Measurements from ENCODE around the gene DKC1.

The DKC1 gene

DNA sequence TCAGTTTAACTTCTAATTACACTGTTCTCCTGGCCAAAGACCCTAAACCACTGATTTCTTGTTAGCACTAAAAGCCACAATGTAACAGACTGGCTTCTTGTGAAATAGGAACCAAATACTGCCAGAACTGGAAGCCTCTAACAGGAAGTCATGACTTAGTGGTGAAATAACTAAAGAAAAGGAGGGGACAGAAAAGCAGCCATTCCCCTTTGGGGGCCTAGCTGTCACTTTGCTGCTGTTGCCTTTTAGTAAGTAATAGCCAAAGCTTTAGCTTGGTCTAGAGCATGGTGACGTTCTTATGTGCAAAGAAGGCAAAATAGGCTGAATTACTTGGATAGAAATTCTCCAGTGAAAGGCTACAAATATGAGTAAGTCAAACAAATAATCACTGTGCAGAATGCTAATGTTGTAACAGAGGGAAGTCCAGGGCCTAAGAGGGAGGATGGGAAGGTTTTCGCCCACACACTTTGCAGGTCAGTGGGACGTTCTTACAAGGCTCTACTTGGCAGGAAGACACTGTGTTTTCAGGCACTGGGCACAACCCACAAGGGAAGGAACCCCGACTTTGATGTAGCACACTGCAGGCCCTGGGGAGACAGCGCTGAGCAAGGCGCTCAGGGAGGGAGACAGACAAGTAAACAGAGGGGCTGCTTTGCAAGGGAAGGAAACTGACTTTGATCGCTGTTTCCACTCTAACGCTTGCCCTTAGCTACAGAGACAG is 28.4 kb upstream of the DKC1 start:
- DNase-seq (ENCODE audit: low read depth): no peak
- TF ChIP-seq, protein P1, sequence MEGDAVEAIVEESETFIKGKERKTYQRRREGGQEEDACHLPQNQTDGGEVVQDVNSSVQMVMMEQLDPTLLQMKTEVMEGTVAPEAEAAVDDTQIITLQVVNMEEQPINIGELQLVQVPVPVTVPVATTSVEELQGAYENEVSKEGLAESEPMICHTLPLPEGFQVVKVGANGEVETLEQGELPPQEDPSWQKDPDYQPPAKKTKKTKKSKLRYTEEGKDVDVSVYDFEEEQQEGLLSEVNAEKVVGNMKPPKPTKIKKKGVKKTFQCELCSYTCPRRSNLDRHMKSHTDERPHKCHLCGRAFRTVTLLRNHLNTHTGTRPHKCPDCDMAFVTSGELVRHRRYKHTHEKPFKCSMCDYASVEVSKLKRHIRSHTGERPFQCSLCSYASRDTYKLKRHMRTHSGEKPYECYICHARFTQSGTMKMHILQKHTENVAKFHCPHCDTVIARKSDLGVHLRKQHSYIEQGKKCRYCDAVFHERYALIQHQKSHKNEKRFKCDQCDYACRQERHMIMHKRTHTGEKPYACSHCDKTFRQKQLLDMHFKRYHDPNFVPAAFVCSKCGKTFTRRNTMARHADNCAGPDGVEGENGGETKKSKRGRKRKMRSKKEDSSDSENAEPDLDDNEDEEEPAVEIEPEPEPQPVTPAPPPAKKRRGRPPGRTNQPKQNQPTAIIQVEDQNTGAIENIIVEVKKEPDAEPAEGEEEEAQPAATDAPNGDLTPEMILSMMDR (IDR thresholded peaks at IDR 0.05; ENCODE audit: low read depth, low read length, missing control alignments): no peak
- no peak overlapping the region; the same call in 1 of the 2 replicates for H3K4me3 ChIP-seq (ENCODE audit: low read depth, low read length)

DNA sequence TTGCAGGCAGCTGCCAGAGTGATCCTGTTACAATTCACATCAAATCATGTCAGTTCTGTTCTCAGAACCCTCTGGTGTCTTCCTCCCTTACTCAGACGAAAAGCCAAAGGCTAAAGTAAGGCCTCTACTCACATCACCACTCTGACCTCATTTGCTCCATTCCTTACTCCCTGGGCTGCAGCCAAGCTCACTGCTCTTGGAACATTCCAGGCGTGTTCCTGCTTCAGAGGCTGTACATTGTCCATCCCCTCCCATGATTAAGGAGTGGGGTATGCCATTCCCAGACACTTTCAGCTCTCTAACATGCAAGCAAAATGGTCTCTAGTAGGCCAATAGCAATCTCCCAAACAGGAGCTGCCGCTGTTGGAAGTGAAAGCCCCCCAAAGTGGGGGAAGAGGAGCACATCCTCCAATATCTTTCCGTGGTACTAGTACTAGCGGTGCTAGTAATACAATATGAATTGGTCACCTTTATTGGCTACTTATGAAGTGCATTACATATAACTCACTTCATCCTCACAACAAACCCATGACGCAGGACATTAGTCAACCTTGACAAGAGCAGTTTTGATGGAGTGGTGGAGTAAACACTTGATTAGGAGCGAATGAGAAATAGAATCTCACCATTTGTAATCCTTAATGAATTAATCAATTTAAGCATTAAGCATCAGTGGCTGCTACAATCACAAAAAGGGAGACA is 26.8 kb upstream of the DKC1 start:
- no peak for DNase-seq (ENCODE audit: low read depth)
- H3K4me3 ChIP-seq (ENCODE audit: low read depth, low read length): no peak overlapping the region
- TF ChIP-seq, protein P1 (IDR thresholded peaks at IDR 0.05; ENCODE audit: low read depth, low read length, missing control alignments): no peak

DNA sequence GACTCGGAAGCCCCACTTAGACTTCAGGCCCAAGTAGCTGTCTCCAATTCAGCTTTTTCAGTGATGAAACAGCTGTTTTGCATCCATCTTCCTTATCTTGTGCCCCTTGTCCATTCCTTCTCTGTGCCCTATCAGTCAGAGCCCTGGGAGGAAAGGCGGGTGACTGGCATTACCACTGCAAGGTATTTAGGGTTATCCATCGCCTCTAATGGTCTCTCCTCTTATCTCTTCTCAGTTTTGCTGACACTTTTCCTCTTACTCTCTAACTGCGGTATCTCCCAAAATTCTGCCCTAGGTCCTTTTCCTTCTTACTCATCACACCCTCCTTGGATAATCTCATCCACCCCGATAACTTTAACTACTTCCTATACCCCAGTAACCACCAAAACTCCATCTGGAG is 25.5 kb upstream of the DKC1 start:
- TF ChIP-seq, protein P1 (IDR thresholded peaks at IDR 0.05; ENCODE audit: low read depth, low read length, missing control alignments): no peak
- no peak overlapping the region for H3K4me3 ChIP-seq (ENCODE audit: low read depth, low read length)
- DNase-seq (ENCODE audit: low read depth): no peak

DNA sequence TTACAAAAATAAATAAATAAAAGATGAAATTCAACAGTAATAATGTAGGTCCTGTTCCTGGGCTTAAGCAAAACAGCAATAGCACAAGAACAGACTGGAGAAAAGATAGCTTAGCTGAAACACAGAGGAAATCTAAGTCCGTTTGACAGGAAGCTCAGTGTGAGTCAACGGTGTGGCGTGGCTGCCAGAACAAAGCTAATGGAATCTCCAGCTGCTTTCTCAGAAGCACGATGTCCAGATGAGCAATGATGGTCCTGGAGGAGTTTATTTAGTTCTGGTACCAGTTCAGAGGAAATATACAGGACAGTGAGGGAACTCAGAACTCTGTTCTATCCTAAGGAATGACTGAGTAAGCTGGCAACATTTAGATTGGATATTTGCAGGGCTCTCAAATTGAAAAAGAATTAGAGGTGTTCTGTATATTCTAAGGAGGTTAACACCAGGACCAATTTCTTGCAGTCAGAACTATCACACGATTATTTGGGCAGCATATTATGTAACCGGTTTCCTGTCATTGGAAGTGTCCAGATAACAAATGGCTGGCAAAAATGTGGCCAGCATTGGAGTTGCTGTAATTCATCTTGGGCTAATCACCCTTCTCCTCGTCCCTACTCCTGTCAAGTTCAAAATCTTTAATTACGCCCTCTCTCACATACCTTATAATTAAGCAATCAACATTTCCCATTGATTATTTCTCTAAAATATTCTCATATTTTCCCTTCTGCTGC is 24.5 kb upstream of the DKC1 start:
- H3K4me3 ChIP-seq (ENCODE audit: low read depth, low read length): no peak overlapping the region
- TF ChIP-seq, protein P1 (IDR thresholded peaks at IDR 0.05; ENCODE audit: low read depth, low read length, missing control alignments): no peak
- DNase-seq (ENCODE audit: low read depth): no peak

DNA sequence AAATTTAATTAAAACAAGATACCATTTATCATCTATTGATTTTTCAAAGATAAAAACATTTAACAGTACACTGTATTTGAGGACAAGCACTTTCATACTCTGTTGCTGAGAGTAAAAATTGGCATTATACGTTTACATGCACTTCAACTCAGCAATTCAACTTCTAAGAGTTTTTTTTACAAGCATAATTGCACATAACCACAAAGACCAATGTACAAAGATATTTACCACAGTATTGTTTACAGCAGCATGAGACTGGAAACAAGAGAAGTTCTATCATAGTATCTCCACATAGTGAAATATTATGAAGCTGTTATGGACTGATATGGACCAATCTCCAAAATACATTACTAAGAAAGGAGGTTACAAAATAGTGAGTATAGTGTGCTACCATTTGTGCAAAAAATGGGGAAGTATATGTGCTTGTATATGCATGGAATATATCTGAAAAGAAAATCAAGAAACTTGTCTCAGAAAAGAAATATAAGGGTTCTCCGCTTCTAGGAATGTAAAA is 22.7 kb upstream of the DKC1 start:
- TF ChIP-seq, protein P1 (IDR thresholded peaks at IDR 0.05; ENCODE audit: low read depth, low read length, missing control alignments): no peak
- no peak for DNase-seq (ENCODE audit: low read depth)

DNA sequence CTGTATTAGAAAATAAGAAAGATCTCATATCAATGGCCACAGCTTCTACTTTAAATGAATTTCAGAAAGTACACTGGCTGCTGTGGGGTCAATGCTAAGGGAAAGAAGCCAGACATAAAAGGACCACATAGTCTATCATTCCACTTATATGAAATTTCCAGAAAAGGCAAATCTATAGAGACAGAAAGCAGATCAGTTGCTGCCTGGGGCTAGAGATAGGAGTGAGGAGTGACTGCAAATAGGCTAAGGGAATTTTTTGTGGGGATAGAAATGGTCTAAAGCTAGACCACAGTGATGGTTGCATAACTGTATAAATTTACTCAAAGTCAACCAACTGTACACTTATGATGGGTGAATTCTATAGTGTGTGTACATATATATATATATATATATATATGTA is 20.1 kb upstream of the DKC1 start:
- TF ChIP-seq, protein P1 (IDR thresholded peaks at IDR 0.05; ENCODE audit: low read depth, low read length, missing control alignments): no peak
- no peak for DNase-seq (ENCODE audit: low read depth)
- no peak overlapping the region for H3K4me3 ChIP-seq (ENCODE audit: low read depth, low read length)

More for the DNA sequence above, 22.7 kb upstream of the DKC1 start:
- no peak overlapping the region for H3K4me3 ChIP-seq (ENCODE audit: low read depth, low read length)

Measured in GM12864 (cell line).